ENCODE measurements around the gene MAPK11.

Gene MAPK11

DNA sequence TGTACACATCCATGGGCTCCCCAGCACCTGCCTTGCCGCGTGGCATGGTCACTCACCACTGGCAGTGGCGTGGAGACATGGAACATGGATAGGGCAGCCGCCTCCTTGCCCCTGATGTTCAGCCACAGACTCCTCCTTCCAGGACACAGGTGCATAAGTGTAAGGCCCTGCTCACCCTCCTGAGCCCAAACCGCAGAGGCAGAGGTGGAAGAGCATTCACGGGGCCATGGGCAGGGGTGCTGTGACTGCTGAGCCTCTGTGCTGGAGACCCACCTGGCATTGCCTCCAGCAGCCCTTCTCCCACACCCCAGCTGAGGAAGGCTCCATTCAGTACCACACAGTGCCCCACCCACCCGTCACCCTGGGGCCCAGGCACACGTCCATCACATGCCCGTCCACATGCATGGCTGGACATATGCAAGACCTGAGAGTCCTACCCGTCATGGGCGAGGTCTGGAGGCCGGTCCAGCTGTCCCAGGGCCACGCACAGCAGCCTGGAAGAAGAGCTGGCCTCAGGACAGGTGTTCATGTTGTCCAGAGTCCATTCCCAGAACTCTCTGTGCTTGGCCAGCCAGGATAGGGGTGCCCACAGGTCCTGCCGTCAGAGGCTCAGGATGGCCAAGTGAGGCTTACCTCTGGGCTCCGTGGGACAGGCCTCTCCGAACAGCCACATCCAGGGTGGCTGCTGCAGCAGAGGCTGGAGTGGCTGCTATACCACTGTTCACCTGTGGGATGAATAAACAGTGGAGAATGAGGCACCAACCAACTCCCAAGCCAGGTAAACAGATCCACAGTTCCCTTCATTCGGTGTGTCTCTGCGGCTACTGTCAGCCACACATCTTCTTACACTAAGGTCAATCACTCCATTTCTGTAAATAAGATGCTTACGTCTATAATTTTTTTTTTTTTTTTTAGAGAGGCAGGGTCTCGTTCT, 23.7 kb downstream of the MAPK11 start:
- no peak for DNase-seq

DNA sequence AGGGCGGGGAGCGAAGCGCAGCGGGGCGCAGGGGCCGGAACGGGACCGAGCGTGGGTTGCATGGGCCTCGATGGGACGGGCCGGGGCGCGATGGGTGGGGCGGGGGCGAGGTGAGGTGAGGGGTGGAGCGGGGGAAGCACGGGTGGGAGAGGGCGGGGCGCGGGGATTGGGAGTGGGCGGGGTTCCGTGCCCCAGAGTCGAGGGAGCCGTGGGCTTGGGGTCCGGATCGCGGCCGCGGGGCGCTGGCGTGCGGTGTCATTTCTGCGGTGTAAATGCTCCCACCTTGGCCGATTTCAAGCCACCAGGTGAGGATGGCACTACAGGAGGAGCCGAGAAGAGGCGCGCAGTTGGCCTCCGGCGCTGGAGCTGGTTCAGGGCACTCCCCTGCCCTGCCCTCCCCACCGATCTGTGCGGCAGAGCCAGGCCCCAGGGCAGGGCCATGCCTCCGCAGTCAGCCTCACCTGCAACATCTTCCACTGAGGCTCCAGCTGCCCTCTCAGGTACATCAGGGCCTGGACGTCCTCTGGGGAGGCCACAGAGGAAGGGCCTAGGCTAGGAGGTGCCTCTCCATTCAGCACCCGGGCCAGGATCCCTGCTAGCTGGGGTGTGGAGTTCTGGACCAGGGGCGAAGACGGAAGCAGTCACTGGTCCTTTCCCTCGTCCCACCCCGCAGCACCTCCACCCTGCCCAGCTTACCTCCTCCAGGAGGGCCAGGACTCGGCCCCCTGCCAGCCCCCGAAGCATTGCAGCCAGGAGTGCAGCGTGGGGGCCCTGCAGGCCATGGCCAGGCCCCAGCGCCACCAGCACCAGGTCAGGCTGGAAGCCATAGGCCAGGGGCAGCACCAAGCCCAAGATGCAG, 24.7 kb downstream of the MAPK11 start:
- DNase-seq: peak; percentile 81 to 88

DNA sequence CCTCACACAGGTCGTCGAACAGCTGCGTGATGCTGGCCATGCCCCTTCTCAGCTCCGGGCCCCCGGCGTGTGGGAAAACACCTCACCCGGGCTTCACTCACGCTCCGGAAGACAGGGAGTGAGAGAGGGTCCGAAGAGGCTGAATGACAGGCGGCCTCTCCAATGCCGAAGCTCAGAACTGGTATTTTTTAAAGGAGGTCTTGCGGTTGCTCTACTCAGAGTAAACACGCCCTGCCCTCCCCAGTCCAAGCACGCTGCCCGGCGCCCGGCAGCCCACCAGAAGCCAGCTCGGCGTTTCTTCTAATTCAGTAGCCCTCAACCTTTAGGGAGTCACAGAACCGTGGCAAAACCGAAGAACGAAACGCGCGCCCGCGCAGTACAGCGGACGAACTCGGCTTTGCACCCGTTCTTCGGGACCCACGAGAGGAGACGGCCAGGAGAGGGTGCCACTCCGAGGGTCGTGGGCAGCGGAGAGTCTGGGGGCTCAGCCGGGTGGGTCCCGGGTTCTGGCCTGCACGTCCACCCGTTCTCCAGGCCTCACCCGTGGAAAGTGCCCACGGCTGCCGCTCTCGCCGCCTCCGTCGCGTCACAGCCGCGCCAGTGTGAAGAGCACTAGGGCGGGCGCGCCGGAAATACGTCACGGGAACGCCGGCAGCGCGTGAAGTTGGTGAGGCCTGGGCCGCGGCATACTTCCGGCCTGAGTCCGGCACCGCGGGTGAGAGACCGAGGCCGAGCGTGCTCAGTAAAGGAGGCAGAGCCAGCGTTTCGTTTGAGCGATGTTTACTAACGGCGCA, 25.6 kb downstream of the MAPK11 start, which contains the start of gene TUBGCP6:
Gene TUBGCP6, minus strand, starts transcription at position 604 of the 794 bp plus-strand sequence. Its CDS starts 564 bp downstream, at position 40.
- DNase-seq: peak; percentile 91 to 93

DNA sequence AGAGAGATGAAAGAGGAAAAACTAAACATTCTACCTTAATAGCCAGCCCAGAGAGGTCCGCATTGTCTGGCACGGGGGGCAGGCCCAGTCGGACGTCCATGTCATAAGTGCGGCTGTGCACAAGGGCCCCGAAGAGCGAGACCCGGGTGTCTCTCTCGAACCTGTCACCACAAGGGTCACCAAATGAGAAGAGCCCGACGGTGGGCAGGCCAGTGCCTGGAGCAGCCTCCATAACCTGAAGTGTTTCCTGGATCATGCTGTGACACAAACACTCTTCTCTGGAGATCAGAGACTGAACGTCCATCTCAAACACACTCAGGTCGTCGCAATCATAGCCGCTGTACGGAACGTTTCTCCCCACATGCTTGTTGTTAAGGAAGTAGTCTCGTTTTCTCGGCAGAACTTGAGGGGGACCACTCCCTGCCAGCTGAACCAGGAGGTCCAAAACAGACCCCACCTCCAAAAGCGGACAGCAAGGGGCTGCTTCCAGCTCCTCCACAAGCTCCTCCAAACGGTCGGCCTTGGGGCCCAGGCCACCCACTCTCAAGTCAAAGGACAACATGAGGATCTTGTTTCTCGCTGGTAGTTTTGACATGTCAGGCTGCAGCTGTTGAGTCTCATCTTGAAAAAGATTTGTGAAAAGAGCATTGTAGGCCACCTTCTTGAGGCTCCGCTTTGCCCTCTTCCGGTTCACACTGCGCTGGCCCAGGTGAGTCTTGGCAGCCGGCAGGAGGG, 26.3 kb downstream of the MAPK11 start:
- no peak for DNase-seq

DNA sequence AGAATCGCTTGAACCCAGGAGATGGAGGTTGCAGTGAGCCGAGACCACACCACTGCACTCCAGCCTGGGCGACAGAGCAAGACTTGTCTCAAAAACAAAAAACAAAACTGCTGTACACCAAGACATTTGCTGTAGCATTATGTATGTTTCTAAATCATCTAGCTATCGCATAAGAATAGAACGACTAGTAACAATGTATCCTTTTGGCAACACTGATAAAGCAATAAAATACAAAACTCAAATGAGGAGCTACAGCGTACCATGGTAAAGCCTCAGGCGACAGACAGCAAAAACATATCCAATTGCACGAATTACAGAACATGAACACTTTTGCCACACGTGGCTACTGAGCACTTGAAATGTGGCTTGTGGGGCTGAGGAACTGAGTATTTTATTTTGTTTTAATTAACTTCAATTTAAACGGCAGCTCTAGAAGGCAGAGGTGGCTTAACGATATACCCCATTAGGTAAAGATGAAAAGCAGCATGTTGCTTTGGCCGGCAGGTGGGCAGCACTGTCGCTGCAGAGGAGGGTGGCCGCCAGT, 27.7 kb downstream of the MAPK11 start:
- no peak for DNase-seq

DNA sequence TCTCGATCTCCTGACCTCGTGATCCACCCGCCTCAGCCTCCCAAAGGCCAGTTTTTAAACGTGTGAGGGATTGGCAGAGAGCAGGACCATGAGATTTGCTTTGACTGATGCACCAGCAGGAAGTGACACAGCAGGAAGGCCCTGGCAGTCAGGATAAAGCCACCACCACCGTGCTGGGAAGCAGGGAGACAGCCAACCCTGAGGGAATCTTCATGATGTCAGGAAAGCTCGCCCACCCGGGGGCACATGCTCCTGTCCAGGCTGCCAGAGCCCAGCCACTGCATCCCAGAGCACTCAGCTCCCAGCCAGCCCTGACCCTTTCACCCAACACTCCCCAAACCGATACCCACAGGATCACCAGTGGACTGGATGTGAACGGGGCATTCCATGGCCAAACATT, 31.4 kb downstream of the MAPK11 start:
- DNase-seq: no peak

DNA sequence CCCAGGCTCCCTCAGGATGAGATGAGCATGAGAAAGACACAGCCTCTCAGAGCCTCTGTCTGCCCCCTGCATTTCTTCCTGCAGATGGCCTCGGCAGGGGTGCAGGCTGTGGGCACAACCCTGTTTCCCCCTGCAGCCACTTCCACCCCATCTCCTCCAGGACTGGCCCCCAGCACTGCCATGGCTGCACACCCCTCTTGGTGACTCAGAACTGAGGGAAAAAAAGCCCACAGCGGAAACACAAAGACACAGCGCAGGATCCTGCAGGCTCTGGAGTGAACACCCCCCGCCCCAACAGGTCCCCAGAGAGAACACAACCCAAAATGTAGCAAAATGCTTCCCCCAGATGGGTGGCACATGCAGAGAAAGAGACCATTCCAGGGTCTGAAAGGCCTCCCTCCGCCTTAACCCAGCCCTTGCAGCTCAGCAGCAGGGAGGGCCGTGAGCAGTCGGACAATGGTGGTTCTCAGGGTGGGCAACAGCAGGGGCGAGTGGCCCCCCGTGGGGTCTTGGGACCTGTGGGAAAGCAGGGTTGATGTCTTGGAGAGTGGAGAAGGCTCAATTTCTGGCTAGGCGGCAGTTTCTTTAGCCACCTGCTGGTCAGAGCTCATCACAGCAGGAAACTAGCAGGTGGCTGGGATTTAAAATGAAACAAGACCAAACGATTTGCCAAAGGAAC, 33.3 kb downstream of the MAPK11 start:
- DNase-seq: no peak

DNA sequence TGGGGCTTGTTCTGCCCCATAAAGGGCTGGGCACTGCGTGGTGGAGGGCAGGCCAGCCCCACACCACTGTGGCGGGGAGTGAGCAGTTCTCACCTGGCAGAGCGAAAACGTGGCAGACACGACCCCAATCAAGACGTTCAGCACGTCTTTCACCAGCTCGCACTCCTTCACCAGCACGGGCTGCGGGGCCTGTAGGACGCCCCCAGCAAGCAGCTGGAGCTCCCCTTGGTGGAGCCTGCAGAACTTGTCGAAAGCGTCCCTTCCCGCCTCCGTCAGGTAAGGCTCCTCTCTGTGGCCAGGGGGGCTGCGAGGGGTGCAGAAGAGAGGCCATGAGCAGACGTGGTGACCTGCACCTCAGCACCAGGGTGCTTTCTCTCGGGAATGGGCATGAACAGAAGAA, 37.0 kb downstream of the MAPK11 start:
- DNase-seq: no peak

DNA sequence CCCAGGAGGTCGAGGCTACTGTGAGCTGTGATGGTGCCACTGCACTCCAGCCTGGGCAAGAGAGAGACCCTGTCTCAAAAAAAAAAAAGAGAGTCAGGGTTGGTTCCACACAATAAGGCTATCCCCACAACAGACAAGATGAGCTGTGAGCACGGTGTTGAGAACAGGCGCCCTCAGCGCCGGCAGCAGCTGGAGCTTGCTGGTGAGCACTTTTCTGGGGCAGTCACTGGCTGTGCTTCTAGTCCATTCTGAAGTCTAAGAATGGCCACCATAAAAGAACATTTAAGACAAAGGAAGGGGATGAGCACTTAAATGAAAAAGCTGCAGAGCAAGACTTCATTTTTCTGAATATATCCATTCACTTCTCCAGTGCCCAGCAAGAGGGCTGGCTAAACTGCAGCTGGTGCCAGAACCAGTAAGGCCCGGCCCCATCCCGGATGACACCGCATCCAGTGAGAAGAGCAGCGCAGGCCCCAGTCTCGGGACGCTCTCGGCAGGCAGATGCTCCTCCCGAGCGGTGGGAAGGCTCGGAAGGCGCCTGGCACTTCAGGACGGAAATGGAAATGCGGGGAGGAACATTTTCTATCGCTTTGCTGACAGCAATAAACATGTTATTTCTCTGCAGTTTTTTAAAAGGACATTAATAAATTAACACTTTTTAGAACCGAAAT, 37.6 kb downstream of the MAPK11 start:
- DNase-seq: no peak

DNA sequence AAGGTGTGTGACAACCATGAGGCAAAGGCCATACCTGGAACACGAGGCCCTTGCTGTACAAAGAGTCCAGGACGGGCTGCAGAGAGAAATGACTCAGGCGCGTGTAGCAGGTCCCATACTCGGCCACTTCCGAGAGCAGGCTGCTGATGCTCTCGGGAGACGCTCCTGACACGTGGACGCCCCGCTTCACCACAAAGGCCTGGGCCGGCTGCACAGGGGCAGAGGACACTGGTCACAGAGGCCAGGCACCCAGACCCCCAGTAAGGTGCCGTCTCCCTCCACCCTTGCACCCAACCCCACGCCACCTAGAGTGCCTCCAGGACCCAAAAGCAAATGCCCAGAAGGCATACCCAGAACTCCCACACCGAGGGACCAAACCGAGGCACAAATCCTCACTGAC, 40.8 kb downstream of the MAPK11 start:
- DNase-seq: no peak

DNA sequence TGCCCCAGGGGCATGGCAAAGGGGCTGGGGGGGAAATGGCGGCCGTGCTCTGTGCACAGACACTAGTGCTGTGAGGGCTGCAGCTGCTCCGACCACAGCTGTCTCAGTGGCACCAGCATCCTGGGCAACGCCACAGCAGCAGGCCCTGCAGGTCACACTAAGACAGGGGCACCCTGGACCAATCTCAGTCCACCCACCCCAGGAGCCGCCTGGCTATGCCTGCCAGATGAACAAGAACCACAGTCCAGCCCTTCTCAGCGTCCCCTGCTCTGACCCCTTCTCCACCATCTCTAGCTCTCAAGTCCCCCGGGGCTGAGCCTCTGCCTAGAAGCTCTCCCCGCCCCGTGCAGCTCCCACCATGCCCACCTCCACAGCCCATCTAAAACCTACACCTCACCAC, 41.8 kb downstream of the MAPK11 start:
- no peak for DNase-seq

DNA sequence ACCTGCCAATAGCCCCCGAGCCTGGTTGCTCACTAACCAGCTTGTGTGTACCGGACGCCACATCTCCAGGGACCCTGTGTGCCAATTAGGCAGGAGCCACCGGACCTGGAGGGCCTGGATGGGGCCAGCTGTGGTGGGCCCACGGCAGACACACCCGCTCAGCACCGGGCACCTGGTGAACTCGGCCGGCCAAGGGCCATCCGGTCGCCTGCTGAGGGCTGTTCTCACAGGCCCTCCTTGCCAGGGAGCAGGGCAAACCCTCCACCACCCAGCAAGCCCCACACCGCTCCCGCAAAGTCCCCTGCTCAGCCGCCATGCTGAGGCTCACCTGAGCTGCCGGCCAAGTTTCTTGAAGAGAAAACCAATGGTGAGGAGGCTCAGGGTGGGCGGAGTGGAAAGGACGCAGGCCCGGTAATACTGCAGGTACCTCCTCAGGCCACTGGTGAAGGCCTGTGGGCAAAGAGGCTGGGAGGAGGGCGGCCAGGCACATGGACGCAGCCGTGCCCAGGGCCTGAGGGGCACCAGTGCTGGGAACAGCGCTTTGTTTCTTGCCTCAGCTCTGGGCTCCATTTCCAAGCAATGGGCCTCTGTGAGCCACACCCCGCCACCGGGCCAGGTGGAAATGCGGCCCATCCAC, 42.5 kb downstream of the MAPK11 start:
- no peak for DNase-seq

DNA sequence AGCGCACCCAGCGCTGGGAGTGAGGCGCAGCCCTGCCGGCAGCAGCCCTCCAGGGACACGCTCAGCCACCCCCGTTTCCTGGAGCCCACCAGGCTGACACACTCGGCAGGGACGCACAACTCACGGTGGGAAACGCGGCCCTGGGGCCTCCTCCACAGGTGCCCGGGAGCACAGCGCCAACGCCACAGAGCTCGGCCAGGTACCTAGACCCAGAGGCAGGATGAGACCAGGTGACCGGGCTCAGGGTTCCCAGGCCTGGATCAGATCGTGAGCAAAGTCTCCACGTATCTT, 43.4 kb downstream of the MAPK11 start:
- DNase-seq: no peak

DNA sequence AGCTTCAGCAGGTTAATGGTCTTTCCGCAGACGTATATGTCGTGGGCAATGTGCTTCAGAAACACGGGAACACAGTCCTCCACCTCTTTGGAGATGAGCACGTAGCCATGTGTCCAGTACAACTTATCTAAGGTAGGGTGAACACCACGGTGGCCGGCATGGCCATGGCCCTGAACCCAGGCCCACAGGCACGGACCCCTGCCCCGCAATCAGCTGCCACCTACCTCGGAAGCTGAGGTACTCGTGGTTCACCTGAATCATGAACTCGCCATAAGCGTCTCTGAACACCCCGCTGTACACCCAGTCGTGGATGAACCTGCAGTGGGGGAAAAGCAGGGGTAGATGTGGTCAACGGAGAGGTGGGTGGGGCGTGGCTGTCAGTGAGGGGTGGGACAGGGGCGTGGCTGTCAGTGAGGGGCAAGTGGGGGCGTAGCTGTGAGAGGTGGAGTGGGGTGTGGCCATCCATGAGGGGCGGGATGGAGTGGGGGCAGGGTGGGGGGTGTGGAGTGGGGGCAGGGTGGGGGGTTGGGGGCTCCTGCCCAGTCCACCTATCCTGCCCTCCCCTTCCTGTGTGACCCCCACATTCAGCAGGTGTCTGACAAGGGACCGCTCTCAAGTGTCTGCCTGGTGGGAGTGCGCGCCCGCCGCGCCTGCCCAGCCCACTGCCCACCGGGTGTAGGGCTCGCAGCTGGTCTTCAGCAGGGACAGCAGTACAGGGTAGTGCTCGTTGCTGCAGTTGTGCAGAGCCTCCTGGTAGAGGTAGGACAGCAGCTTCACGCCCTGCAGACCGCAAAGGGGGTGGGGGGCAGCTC, 43.9 kb downstream of the MAPK11 start:
- DNase-seq: no peak

DNA sequence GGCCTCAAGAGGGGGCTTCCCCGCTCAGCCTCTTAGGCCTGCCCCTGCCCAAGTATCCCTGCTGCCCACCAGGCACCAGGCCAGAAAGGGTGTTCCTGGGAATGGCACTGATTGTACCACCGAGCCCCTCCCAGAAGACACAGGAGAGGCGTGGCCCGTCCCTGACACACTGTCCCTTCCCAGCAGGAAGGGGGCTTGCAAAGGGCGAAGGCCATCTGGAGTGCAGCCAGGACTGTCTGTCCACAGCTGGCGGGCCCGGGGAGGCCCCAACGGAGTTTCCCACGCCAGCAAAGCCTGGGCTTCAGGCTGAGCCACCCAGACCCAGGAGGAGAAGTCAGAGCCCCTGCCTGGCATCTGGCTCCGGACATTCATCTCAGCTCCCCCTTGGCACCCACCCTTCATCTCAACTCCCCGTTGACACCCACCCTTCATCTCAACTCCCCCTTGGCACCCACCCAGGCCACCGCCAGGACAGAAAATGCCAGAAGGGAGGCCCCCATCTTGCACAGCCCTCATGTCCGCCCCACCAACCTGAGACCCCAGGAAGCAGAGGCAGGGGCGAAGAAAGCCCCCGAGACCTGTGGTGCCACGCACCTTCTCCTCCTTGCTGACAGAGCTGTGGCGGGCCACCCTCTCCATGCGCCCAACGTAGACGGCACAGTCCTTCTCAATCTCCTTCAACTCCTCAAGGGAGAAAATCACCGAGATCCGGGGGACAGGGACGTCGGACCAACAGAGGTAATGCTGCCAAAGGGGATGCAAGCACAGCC, 44.8 kb downstream of the MAPK11 start:
- no peak for DNase-seq

DNA sequence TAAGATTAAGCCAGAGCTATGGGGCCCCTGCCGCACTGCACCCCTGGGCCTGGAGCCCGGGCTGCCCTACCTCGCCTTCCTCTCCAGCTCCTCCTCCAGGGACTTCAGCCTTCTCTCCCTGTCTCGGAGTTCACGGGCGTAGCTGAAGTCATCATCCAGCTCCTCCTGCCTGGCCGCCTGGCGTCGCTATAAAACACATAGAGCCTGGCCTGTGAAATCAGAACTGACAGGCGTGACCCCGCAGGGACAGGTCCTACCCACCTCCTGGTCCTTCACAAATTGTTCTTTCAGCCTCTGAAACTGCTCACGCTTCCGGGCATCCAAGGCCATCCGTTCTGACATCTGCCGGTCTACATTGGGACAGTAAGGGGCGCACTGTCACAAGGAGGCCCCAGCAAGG, 46.1 kb downstream of the MAPK11 start:
- no peak for DNase-seq

DNA sequence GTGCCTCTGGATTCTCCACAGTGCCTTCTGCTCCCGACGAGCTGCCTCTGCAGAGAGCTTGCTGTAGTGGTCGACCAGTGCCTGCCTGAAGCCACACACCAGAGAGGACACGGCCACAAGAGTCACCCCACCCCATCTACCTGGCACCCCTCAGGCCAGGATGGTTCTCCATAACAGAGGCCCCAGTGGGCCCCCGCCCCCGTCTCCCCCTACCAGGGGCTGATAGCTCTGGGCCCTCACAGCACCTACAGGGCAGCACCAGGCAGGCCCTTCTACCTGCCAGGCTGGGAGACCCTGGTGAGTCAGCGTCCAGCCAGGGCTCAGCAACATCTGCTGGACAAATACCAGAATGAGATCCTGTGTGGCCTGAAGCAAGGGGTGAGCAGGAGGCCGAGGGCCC, 47.7 kb downstream of the MAPK11 start:
- no peak for DNase-seq

DNA sequence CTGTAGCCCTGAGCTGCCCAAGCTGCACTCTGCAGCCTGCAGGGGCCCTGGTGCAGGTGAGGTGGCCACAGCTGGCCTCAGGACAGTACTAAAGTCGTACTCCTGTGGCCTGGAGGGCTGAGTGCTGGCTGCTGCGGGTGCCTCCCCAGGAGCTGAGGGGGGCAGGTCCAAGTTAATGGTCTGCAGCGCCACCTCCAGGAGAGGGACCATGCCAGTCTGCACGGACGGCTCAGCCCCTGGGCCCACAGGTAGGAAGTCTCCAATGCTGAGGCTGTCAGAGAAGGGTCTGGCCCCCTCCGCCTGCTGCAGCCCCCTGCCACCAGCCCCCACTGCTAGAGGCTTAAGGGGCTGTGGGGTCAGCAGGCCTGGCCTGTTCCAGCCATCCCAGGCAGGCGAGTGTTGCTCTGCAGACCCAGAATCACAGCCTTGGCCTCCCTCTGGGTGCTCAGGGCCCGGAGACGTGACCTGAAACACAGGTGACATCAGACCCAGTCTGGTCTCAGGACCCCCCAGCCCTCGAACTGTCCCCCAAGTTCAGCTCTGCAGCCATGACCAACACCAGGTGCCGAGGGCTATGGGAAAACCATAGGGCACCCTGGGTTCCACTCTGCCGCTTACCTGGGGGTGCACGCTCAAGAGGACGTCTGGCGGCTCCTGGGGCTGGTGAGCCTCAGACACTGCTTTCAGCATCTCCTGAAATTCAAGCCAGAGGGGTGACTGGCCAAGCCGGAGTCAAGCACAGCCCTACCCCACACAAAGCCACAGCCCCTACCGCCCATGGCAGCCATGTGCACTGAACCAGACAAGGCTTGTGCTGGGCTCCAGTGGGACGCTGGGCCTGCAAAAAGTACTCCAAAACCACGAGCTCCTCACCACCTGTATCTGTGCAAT, 48.5 kb downstream of the MAPK11 start:
- DNase-seq: no peak
